Osteoblast (primary cell): ENCODE results near the gene MYCBPAP. TPM values are rescaled to one million over a fixed set of nuclear protein-coding genes. Genes with fewer than 3 reads are reported as not detected.

Source experiments
- DNase-seq: peaks from one replicate; pipeline ENCODE4 v3.0.0; 2011; ENCODE audit warnings: low spot score, mixed read lengths; ENCODE audit not compliant: insufficient read length; ENCODE audit errors: missing footprints
- H2AFZ ChIP-seq: 2 replicates; pipeline ENCODE4 v1.6.0; 2011; ENCODE audit warnings: mild to moderate bottlenecking, low read length
- H3K27ac ChIP-seq: 2 replicates; pipeline ENCODE4 v1.5.1; 2011; ENCODE audit warnings: mild to moderate bottlenecking, low read depth, low read length, moderate library complexity
- H3K27me3 ChIP-seq: 2 replicates; pipeline ENCODE4 v1.6.0; 2012; ENCODE audit warnings: mild to moderate bottlenecking, control low read depth, inconsistent platforms, low read length, moderate library complexity; ENCODE audit not compliant: insufficient read depth
- H3K36me3 ChIP-seq: 2 replicates; pipeline ENCODE4 v1.5.1; 2011; ENCODE audit warnings: mild to moderate bottlenecking, low read length, control low read depth, moderate library complexity; ENCODE audit not compliant: insufficient read depth
- H3K4me1 ChIP-seq: 2 replicates; pipeline ENCODE4 v1.5.1; 2011; ENCODE audit warnings: mild to moderate bottlenecking, low read length, control low read depth, moderate library complexity; ENCODE audit not compliant: insufficient read depth
- H3K4me2 ChIP-seq: 2 replicates; pipeline ENCODE4 v1.6.0; 2011; ENCODE audit warnings: mild to moderate bottlenecking, low read length; ENCODE audit not compliant: insufficient read depth
- H3K4me3 ChIP-seq: fragments of 200-600 bp; sonication (generic); 3 replicates; pipeline ENCODE4 v1.5.1; 2012; ENCODE audit warnings: mild to moderate bottlenecking, low read length, inconsistent platforms; ENCODE audit not compliant: insufficient read depth
- H3K79me2 ChIP-seq: 2 replicates; pipeline ENCODE4 v1.6.0; 2012; ENCODE audit warnings: mild to moderate bottlenecking, low read length, control low read depth, inconsistent platforms; ENCODE audit not compliant: insufficient read depth
- H3K9me3 ChIP-seq: 2 replicates; pipeline ENCODE4 v1.5.1; 2011; ENCODE audit warnings: low read depth, low read length, control low read depth
- H4K20me1 ChIP-seq: 2 replicates; pipeline ENCODE4 v1.6.0; 2012; ENCODE audit warnings: mild to moderate bottlenecking, low read length, control low read depth; ENCODE audit not compliant: insufficient read depth
- total RNA-seq: library from RNA; depleted of rRNA; stranded (reverse); fragments of >200 nt; gene quantifications from 2 replicates; pipeline ENCODE4 v1.2.3, GENCODE V29; 2012
- TF ChIP-seq, protein P1 (sequence below): IDR thresholded peaks from 2 replicates; pipeline ENCODE4 v1.5.1; 2011; ENCODE audit warnings: mild to moderate bottlenecking, low read depth, low read length, moderate library complexity; ENCODE audit errors: extremely low read depth

Gene MYCBPAP
- total RNA-seq, 1 donor = 0.36 TPM

GRCh38 chr17:50558581-50558940, 50.3 kb downstream of the MYCBPAP start:
- H3K9me3 ChIP-seq = no peaks in the 10 kb centered on the region
- peaks cover 10% of the 10 kb centered on the region for H3K4me1 ChIP-seq
- no peak overlapping the region for H3K4me2 ChIP-seq
- DNase-seq = no peak
- H3K27ac ChIP-seq = no peak overlapping the region
- H3K79me2 ChIP-seq = no peaks in the 10 kb centered on the region
- H3K27me3 ChIP-seq = peaks cover 47% of the 10 kb centered on the region
- no peak overlapping the region for H2AFZ ChIP-seq
- H4K20me1 ChIP-seq = peaks cover 9% of the 10 kb centered on the region
- TF ChIP-seq, protein P1, sequence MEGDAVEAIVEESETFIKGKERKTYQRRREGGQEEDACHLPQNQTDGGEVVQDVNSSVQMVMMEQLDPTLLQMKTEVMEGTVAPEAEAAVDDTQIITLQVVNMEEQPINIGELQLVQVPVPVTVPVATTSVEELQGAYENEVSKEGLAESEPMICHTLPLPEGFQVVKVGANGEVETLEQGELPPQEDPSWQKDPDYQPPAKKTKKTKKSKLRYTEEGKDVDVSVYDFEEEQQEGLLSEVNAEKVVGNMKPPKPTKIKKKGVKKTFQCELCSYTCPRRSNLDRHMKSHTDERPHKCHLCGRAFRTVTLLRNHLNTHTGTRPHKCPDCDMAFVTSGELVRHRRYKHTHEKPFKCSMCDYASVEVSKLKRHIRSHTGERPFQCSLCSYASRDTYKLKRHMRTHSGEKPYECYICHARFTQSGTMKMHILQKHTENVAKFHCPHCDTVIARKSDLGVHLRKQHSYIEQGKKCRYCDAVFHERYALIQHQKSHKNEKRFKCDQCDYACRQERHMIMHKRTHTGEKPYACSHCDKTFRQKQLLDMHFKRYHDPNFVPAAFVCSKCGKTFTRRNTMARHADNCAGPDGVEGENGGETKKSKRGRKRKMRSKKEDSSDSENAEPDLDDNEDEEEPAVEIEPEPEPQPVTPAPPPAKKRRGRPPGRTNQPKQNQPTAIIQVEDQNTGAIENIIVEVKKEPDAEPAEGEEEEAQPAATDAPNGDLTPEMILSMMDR = no peak
- H3K4me3 ChIP-seq = no peak overlapping the region
- H3K36me3 ChIP-seq = peaks cover 5% of the 10 kb centered on the region

- H3K9me3 ChIP-seq = no peaks in the 10 kb centered on the region
- H3K4me3 ChIP-seq = peak overlapping the region; percentile 67
- H3K27ac ChIP-seq = no peak overlapping the region
- TF ChIP-seq, protein P1 = no peak
- DNase-seq = no peak
- peaks cover 5% of the 10 kb centered on the region for H3K36me3 ChIP-seq
- peak overlapping the region; percentile 81 for H3K4me2 ChIP-seq
- peaks cover 9% of the 10 kb centered on the region for H4K20me1 ChIP-seq
- H3K4me1 ChIP-seq = peaks cover 13% of the 10 kb centered on the region
- H3K27me3 ChIP-seq = peaks cover 52% of the 10 kb centered on the region
- H3K79me2 ChIP-seq = no peaks in the 10 kb centered on the region
- H2AFZ ChIP-seq = no peak overlapping the region
Measured at GRCh38 chr17:50558941-50559614, 50.8 kb downstream of the MYCBPAP start.

DNA sequence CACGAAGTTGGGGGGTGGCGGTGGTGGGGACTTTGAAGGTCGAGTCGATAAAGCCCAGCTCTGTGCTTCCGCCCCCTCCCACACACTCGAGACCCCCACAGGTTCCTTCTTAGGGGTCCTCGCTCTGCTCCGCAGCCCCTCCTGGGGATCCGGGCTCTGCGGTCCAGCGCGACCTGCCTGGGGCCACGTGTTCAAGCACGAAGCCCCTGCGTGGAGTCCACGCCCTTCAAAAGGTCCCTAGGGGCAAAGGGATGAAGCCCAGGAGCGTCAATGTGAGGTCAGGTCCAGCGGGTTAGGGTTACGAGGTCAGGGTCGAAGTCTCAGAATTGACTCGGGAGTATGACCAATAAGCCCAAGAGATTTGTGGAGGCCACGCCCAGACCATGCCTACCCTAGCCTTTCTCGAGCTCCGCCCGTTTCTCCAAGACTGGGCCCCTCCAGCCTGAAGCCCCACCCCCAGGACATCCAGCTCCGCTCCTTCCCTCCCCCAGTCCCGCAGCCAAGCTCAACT, 51.5 kb downstream of the MYCBPAP start:
- TF ChIP-seq, protein P1 = no peak
- Histone ChIP-seq H3K4me3 (peak overlapping the region; percentile 67), H3K9me3 (no peaks in the 10 kb centered on the region), H3K4me1 (peaks cover 18% of the 10 kb centered on the region), H3K36me3 (peaks cover 5% of the 10 kb centered on the region), H4K20me1 (peaks cover 4% of the 10 kb centered on the region), H3K4me2 (peak overlapping the region; percentile 81), H3K27me3 (peaks cover 52% of the 10 kb centered on the region), H3K79me2 (no peaks in the 10 kb centered on the region), H2AFZ (no peak overlapping the region), H3K27ac (no peak overlapping the region)
- peak; percentile 97 for DNase-seq

GRCh38 chr17:50560185-50560824, 52.1 kb downstream of the MYCBPAP start, which contains the start of gene CACNA1G:
TSS of gene CACNA1G (plus strand) at chr17:50560715. CDS start at chr17:50561460, 745 bp downstream.
- Histone ChIP-seq H3K79me2 (no peaks in the 10 kb centered on the region), H3K4me1 (peaks cover 19% of the 10 kb centered on the region), H3K9me3 (no peaks in the 10 kb centered on the region), H4K20me1 (peaks cover 4% of the 10 kb centered on the region), H3K4me3 (peak within 1 kb of the TSS; percentile 67), H3K27me3 (peaks cover 53% of the 10 kb centered on the region), H2AFZ (no peak within 1 kb of the TSS), H3K27ac (no peak within 1 kb of the TSS), H3K4me2 (peak within 1 kb of the TSS; percentile 81), H3K36me3 (peaks cover 5% of the 10 kb centered on the region)
- TF ChIP-seq, protein P1 = no peak
- peak; percentile 100 for DNase-seq
